NT2/D1 (cell line): ENCODE measurements around the gene MSANTD3.

Source experiments
- SUZ12 ChIP-seq: IDR thresholded peaks from 2 replicates; pipeline ENCODE4 v1.6.1; 2011; ENCODE audit not compliant: insufficient read length, insufficient read depth; ENCODE audit errors: extremely low read depth
- YY1 ChIP-seq: IDR thresholded peaks from 2 replicates; pipeline ENCODE4 v1.6.1; 2011; ENCODE audit not compliant: insufficient read length, insufficient read depth

- TF ChIP-seq YY1 (no peak), SUZ12 (no peak)
Measured at GRCh38 chr9:100427366-100428263, 672 bp downstream of the MSANTD3 start.
